KOPT-K1 (cell line): Measurements from ENCODE around the gene FGA.

Experiments
- H3K27ac ChIP-seq: fragments of 200-600 bp; sonication (generic); 2 replicates; pipeline ENCODE4 v1.5.1; 2016; ENCODE audit warnings: antibody characterized with exemption, mild to moderate bottlenecking, low read depth, low read length; ENCODE audit not compliant: poor library complexity, severe bottlenecking
- H3K36me3 ChIP-seq: fragments of 200-600 bp; sonication (generic); 2 replicates; pipeline ENCODE4 v1.5.1; 2017; ENCODE audit warnings: antibody characterized with exemption, mild to moderate bottlenecking, low read length, moderate library complexity; ENCODE audit not compliant: insufficient read depth
- H3K9me3 ChIP-seq: fragments of 200-600 bp; sonication (generic); 2 replicates; pipeline ENCODE4 v1.5.1; 2017; ENCODE audit warnings: antibody characterized with exemption, low read length, mild to moderate bottlenecking; ENCODE audit not compliant: insufficient read depth, poor library complexity, severe bottlenecking

The FGA gene

GRCh38 chr4:154590329-154591006 lies at the start of gene FGA:
TSS of gene FGA (minus strand) at chr4:154590742. CDS start at chr4:154590687, 55 bp downstream.
- Histone ChIP-seq H3K9me3 (no peaks in the 10 kb centered on the region), H3K27ac (no peak within 1 kb of the TSS), H3K36me3 (no peaks in the 10 kb centered on the region)

- Histone ChIP-seq H3K27ac (no peak overlapping the region), H3K9me3 (no peaks in the 10 kb centered on the region), H3K36me3 (no peaks in the 10 kb centered on the region)
Observed at GRCh38 chr4:154634058-154634457, 43.5 kb upstream of the FGA start.

GRCh38 chr4:154631828-154632227 lies 41.3 kb upstream of the FGA start:
- H3K36me3 ChIP-seq: no peaks in the 10 kb centered on the region
- H3K9me3 ChIP-seq: no peaks in the 10 kb centered on the region
- H3K27ac ChIP-seq: no peak overlapping the region

- Histone ChIP-seq H3K36me3 (no peaks in the 10 kb centered on the region), H3K27ac (no peak overlapping the region), H3K9me3 (no peaks in the 10 kb centered on the region)
Observed at GRCh38 chr4:154630324-154630723, 39.8 kb upstream of the FGA start.

- no peaks in the 10 kb centered on the region for H3K9me3 ChIP-seq
- H3K36me3 ChIP-seq: no peaks in the 10 kb centered on the region
- H3K27ac ChIP-seq: no peak overlapping the region
Observed at GRCh38 chr4:154626793-154627484, 36.4 kb upstream of the FGA start.

GRCh38 chr4:154625971-154626370 lies 35.4 kb upstream of the FGA start:
- Histone ChIP-seq H3K27ac (no peak overlapping the region), H3K36me3 (no peaks in the 10 kb centered on the region), H3K9me3 (no peaks in the 10 kb centered on the region)

- Histone ChIP-seq H3K36me3 (no peaks in the 10 kb centered on the region), H3K27ac (no peak overlapping the region), H3K9me3 (no peaks in the 10 kb centered on the region)
Observed at GRCh38 chr4:154623995-154624394, 33.5 kb upstream of the FGA start.

GRCh38 chr4:154623436-154623835 lies 32.9 kb upstream of the FGA start:
- Histone ChIP-seq H3K9me3 (no peaks in the 10 kb centered on the region), H3K36me3 (no peaks in the 10 kb centered on the region), H3K27ac (no peak overlapping the region)

- no peaks in the 10 kb centered on the region for H3K36me3 ChIP-seq
- no peaks in the 10 kb centered on the region for H3K9me3 ChIP-seq
- no peak overlapping the region for H3K27ac ChIP-seq
Observed at GRCh38 chr4:154622598-154622997, 32.1 kb upstream of the FGA start.

- no peak overlapping the region for H3K27ac ChIP-seq
- H3K36me3 ChIP-seq: no peaks in the 10 kb centered on the region
- no peaks in the 10 kb centered on the region for H3K9me3 ChIP-seq
Observed at GRCh38 chr4:154620111-154620510, 29.6 kb upstream of the FGA start.

- Histone ChIP-seq H3K9me3 (no peaks in the 10 kb centered on the region), H3K36me3 (no peaks in the 10 kb centered on the region), H3K27ac (no peak overlapping the region)
Observed at GRCh38 chr4:154618708-154619315, 28.3 kb upstream of the FGA start.

GRCh38 chr4:154617820-154618317 lies 27.3 kb upstream of the FGA start:
- Histone ChIP-seq H3K9me3 (no peaks in the 10 kb centered on the region), H3K36me3 (no peaks in the 10 kb centered on the region), H3K27ac (no peak overlapping the region)

GRCh38 chr4:154616731-154617130 lies 26.2 kb upstream of the FGA start:
- H3K36me3 ChIP-seq: no peaks in the 10 kb centered on the region
- H3K27ac ChIP-seq: no peak overlapping the region
- no peaks in the 10 kb centered on the region for H3K9me3 ChIP-seq

GRCh38 chr4:154616287-154616686 lies 25.7 kb upstream of the FGA start:
- Histone ChIP-seq H3K36me3 (no peaks in the 10 kb centered on the region), H3K9me3 (no peaks in the 10 kb centered on the region), H3K27ac (no peak overlapping the region)

GRCh38 chr4:154615211-154615610 lies 24.7 kb upstream of the FGA start:
- Histone ChIP-seq H3K27ac (no peak overlapping the region), H3K36me3 (no peaks in the 10 kb centered on the region), H3K9me3 (no peaks in the 10 kb centered on the region)
